ENCODE measurements around the gene ASAP2.

The ASAP2 gene

GRCh38 chr2:9390991-9391390 is 184.4 kb downstream of the ASAP2 start:
- Histone ChIP-seq H3K4me1 (ENCODE audit: control insufficient read depth, low read depth, low read length) (no peaks in the 10 kb centered on the region), H3K36me3 (ENCODE audit: control insufficient read depth, insufficient read depth, low read length) (no peaks in the 10 kb centered on the region)

GRCh38 chr2:9391961-9392720 is 185.5 kb downstream of the ASAP2 start:
- H3K79me2 ChIP-seq (ENCODE audit: control insufficient read depth, insufficient read depth, low read length): no peaks in the 10 kb centered on the region
- H3K27ac ChIP-seq (ENCODE audit: low read depth, low read length): no peak overlapping the region
- H2BK15ac ChIP-seq (replicated peaks; ENCODE audit: low read depth): no peak overlapping the region
- H3K79me1 ChIP-seq (ENCODE audit: low read length): no peaks in the 10 kb centered on the region
- no peak overlapping the region for H2AK5ac ChIP-seq (ENCODE audit: low read length)
- H3K4me3 ChIP-seq (ENCODE audit: low read length): no peak overlapping the region
- H3K4me2 ChIP-seq (ENCODE audit: low read length): no peak overlapping the region
- no peak overlapping the region for H2BK120ac ChIP-seq (ENCODE audit: low read depth, low read length)
- H4K8ac ChIP-seq (ENCODE audit: low read depth, low read length): no peak overlapping the region
- H3K9ac ChIP-seq (ENCODE audit: low read length): no peak overlapping the region
- H4K5ac ChIP-seq (ENCODE audit: low read length): no peak overlapping the region
- H2BK5ac ChIP-seq (ENCODE audit: low read length): no peak overlapping the region
- WGBS (ENCODE audit: extremely low coverage, insufficient coverage, low lambda C conversion rate): no CpG with 5 or more reads among the region's 13 CpGs
- H3K4me1 ChIP-seq (ENCODE audit: control insufficient read depth, low read depth, low read length): no peaks in the 10 kb centered on the region
- no peaks in the 10 kb centered on the region for H3K36me3 ChIP-seq (ENCODE audit: control insufficient read depth, insufficient read depth, low read length)
- H3K56ac ChIP-seq (ENCODE audit: low read length): no peak overlapping the region
- H3K23ac ChIP-seq (ENCODE audit: low read length): no peak overlapping the region
- H3K18ac ChIP-seq (ENCODE audit: low read length): no peak overlapping the region
- no peaks in the 10 kb centered on the region for H3K27me3 ChIP-seq (ENCODE audit: insufficient read depth, low read length, poor library complexity)
- H3K4ac ChIP-seq (ENCODE audit: low read depth, low read length): no peak overlapping the region
- no peak for DNase-seq

More at GRCh38 chr2:9390991-9391390, 184.4 kb downstream of the ASAP2 start:
- Histone ChIP-seq H3K4ac (ENCODE audit: low read depth, low read length) (no peak overlapping the region), H3K4me2 (ENCODE audit: low read length) (no peak overlapping the region), H3K18ac (ENCODE audit: low read length) (no peak overlapping the region), H3K27ac (ENCODE audit: low read depth, low read length) (no peak overlapping the region), H3K9ac (ENCODE audit: low read length) (no peak overlapping the region), H4K8ac (ENCODE audit: low read depth, low read length) (no peak overlapping the region), H4K5ac (ENCODE audit: low read length) (no peak overlapping the region), H3K4me3 (ENCODE audit: low read length) (no peak overlapping the region), H2BK5ac (ENCODE audit: low read length) (no peak overlapping the region), H3K23ac (ENCODE audit: low read length) (no peak overlapping the region), H2BK120ac (ENCODE audit: low read depth, low read length) (no peak overlapping the region), H3K79me2 (ENCODE audit: control insufficient read depth, insufficient read depth, low read length) (no peaks in the 10 kb centered on the region), H3K56ac (ENCODE audit: low read length) (no peak overlapping the region), H3K27me3 (ENCODE audit: insufficient read depth, low read length, poor library complexity) (no peaks in the 10 kb centered on the region), H2AK5ac (ENCODE audit: low read length) (no peak overlapping the region), H2BK15ac (replicated peaks; ENCODE audit: low read depth) (no peak overlapping the region), H3K79me1 (ENCODE audit: low read length) (no peaks in the 10 kb centered on the region)
- no CpG with 5 or more reads among the region's 19 CpGs for WGBS (ENCODE audit: extremely low coverage, insufficient coverage, low lambda C conversion rate)
- no peak for DNase-seq

- Histone ChIP-seq H4K5ac (ENCODE audit: low read length) (no peak overlapping the region), H3K4ac (ENCODE audit: low read depth, low read length) (no peak overlapping the region), H3K36me3 (ENCODE audit: control insufficient read depth, insufficient read depth, low read length) (no peaks in the 10 kb centered on the region), H2BK5ac (ENCODE audit: low read length) (no peak overlapping the region), H3K79me1 (ENCODE audit: low read length) (no peaks in the 10 kb centered on the region), H2BK15ac (replicated peaks; ENCODE audit: low read depth) (no peak overlapping the region), H3K79me2 (ENCODE audit: control insufficient read depth, insufficient read depth, low read length) (no peaks in the 10 kb centered on the region), H2BK120ac (ENCODE audit: low read depth, low read length) (no peak overlapping the region), H3K18ac (ENCODE audit: low read length) (no peak overlapping the region), H2AK5ac (ENCODE audit: low read length) (no peak overlapping the region), H3K56ac (ENCODE audit: low read length) (peak overlapping the region; percentile 6), H3K23ac (ENCODE audit: low read length) (no peak overlapping the region), H3K27me3 (ENCODE audit: insufficient read depth, low read length, poor library complexity) (no peaks in the 10 kb centered on the region), H3K4me1 (ENCODE audit: control insufficient read depth, low read depth, low read length) (no peaks in the 10 kb centered on the region), H3K27ac (ENCODE audit: low read depth, low read length) (peak overlapping the region; percentile 21), H3K9ac (ENCODE audit: low read length) (no peak overlapping the region), H3K4me2 (ENCODE audit: low read length) (no peak overlapping the region), H3K4me3 (ENCODE audit: low read length) (no peak overlapping the region), H4K8ac (ENCODE audit: low read depth, low read length) (no peak overlapping the region)
- peak; percentile 44 for DNase-seq
- no CpG with 5 or more reads among the region's 28 CpGs for WGBS (ENCODE audit: extremely low coverage, insufficient coverage, low lambda C conversion rate)
Measured at GRCh38 chr2:9392898-9393765, 186.5 kb downstream of the ASAP2 start.

GRCh38 chr2:9394816-9395215 is 188.2 kb downstream of the ASAP2 start:
- no CpG with 5 or more reads among the region's 15 CpGs for WGBS (ENCODE audit: extremely low coverage, insufficient coverage, low lambda C conversion rate)
- H3K36me3 ChIP-seq (ENCODE audit: control insufficient read depth, insufficient read depth, low read length): no peaks in the 10 kb centered on the region

GRCh38 chr2:9397201-9397600 is 190.6 kb downstream of the ASAP2 start:
- Histone ChIP-seq H3K27ac (ENCODE audit: low read depth, low read length) (no peak overlapping the region), H3K79me1 (ENCODE audit: low read length) (no peaks in the 10 kb centered on the region), H3K18ac (ENCODE audit: low read length) (no peak overlapping the region), H4K5ac (ENCODE audit: low read length) (no peak overlapping the region), H3K56ac (ENCODE audit: low read length) (no peak overlapping the region), H3K4ac (ENCODE audit: low read depth, low read length) (no peak overlapping the region), H2BK120ac (ENCODE audit: low read depth, low read length) (no peak overlapping the region), H3K79me2 (ENCODE audit: control insufficient read depth, insufficient read depth, low read length) (no peaks in the 10 kb centered on the region), H3K27me3 (ENCODE audit: insufficient read depth, low read length, poor library complexity) (no peaks in the 10 kb centered on the region), H3K36me3 (ENCODE audit: control insufficient read depth, insufficient read depth, low read length) (no peaks in the 10 kb centered on the region), H4K8ac (ENCODE audit: low read depth, low read length) (no peak overlapping the region), H2BK15ac (replicated peaks; ENCODE audit: low read depth) (no peak overlapping the region), H3K23ac (ENCODE audit: low read length) (no peak overlapping the region), H2AK5ac (ENCODE audit: low read length) (no peak overlapping the region), H3K4me1 (ENCODE audit: control insufficient read depth, low read depth, low read length) (no peaks in the 10 kb centered on the region), H3K9ac (ENCODE audit: low read length) (no peak overlapping the region), H3K4me3 (ENCODE audit: low read length) (no peak overlapping the region), H2BK5ac (ENCODE audit: low read length) (no peak overlapping the region), H3K4me2 (ENCODE audit: low read length) (no peak overlapping the region)
- no peak for DNase-seq
- WGBS (ENCODE audit: extremely low coverage, insufficient coverage, low lambda C conversion rate): no CpG with 5 or more reads among the region's 14 CpGs

More at GRCh38 chr2:9394816-9395215, 188.2 kb downstream of the ASAP2 start:
- Histone ChIP-seq H4K8ac (ENCODE audit: low read depth, low read length) (no peak overlapping the region), H3K4me1 (ENCODE audit: control insufficient read depth, low read depth, low read length) (no peaks in the 10 kb centered on the region), H2BK15ac (replicated peaks; ENCODE audit: low read depth) (no peak overlapping the region), H3K23ac (ENCODE audit: low read length) (no peak overlapping the region), H3K79me2 (ENCODE audit: control insufficient read depth, insufficient read depth, low read length) (no peaks in the 10 kb centered on the region), H3K56ac (ENCODE audit: low read length) (no peak overlapping the region), H3K4me2 (ENCODE audit: low read length) (no peak overlapping the region), H3K18ac (ENCODE audit: low read length) (no peak overlapping the region), H2BK5ac (ENCODE audit: low read length) (no peak overlapping the region), H3K4ac (ENCODE audit: low read depth, low read length) (no peak overlapping the region), H2BK120ac (ENCODE audit: low read depth, low read length) (no peak overlapping the region), H3K27me3 (ENCODE audit: insufficient read depth, low read length, poor library complexity) (no peaks in the 10 kb centered on the region), H3K79me1 (ENCODE audit: low read length) (no peaks in the 10 kb centered on the region), H4K5ac (ENCODE audit: low read length) (no peak overlapping the region), H3K4me3 (ENCODE audit: low read length) (no peak overlapping the region), H3K9ac (ENCODE audit: low read length) (no peak overlapping the region), H2AK5ac (ENCODE audit: low read length) (no peak overlapping the region), H3K27ac (ENCODE audit: low read depth, low read length) (no peak overlapping the region)
- DNase-seq: no peak

Data from mesendoderm (in vitro differentiated cells).